Hindlimb muscle (tissue), 1 donor: ENCODE measurements around the gene MINK1. TPM values are rescaled to one million over a fixed set of nuclear protein-coding genes. Genes with fewer than 3 reads are reported as not detected.
A peak's percentile ranks its signal among the peaks of the same experiment; 100 is the strongest.
"Not testable (repeated sequence)": the region's sequence is repeated elsewhere in the genome, so short reads cannot be mapped to it uniquely, and the experiment has no call there.

ENCODE experiments used
- DNase-seq: peaks from one replicate; pipeline ENCODE4 v3.0.0-alpha.2; 2013
- polyA plus RNA-seq: library from polyadenylated mRNA; unstranded; fragments of 120-200 nt; gene quantifications from one replicate; pipeline ENCODE4 v1.2.1, GENCODE V29; 2013; ENCODE audit not compliant: insufficient read length

MINK1 gene
- polyA plus RNA-seq, 1 donor, result 28.3 TPM

- no peak for DNase-seq
These were observed 20.4 kb upstream of the MINK1 start for GRCh38 chr17:4812690-4813089.

DNA sequence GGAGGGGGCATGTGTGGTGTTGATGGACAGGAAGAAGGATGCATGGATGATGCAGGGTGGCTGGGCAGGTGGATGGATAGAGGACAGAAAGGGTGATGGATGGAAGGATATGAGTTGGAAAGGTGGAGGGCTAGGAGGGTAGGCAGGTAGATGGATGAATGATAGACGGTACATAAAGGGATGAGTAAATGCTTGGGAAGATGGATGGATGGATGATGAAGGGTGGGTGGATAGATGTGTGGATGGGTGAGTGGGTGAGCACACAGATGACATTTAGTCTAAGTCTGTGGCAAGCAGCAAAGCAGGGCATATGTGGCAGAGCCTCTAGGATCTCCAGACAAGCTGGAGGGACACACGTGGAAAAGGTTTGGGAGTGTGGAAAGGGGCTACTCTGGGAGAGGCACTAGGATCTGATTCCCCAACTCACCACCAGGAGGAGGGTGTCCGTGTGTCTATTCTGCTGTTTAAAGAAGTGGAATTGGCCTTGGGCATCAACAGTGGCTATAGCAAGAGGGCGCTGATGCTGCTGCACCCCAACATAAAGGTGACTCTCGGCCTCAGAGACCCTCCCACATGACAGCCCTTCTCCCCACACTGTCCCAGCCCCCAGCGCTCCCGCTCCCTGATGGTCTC, 18.0 kb upstream of the MINK1 start:
- no peak for DNase-seq

GRCh38 chr17:4816826-4817225, 16.3 kb upstream of the MINK1 start:
- no peak for DNase-seq

- DNase-seq, result no peak
These were observed 14.9 kb upstream of the MINK1 start for GRCh38 chr17:4818276-4818675.

GRCh38 chr17:4822835-4823234, 10.3 kb upstream of the MINK1 start:
- no peak for DNase-seq

DNA sequence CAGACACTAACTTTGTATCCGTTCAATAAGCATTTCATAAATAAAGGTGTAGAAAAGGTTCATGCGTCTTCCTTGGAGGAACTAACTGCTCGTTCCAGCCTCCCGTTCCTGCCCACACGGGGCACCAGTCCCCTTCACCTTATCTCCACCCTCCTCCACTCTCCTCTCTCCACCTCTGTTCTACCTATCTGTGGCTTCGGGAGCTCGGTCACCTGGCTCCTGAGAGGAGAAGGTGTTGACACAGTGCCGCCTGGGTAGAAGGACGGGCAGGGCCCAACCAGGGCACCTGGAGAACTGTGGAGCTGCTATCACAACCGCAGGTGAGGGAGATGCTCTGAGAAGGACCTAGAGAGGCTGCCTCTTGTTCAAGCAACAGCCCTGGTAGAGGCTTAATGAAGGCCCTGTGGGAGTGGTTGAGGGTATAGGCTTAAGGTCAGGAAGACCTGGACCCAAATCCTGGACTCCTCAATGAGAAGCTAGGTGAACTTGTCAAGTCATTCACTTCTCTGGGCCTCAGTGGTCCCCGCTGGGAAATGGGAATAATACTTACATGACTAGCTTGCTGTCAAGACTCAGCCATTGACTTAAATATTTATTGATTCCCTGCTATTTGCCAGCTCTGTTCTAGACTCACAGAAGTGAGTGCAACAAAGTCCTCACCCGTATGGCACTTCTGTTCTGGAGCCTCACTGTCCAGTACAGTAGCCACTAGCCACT, 9.6 kb upstream of the MINK1 start:
- DNase-seq, result no peak

GRCh38 chr17:4827399-4827798, 5.7 kb upstream of the MINK1 start:
- no peak for DNase-seq

GRCh38 chr17:4832829-4833177, 337 bp upstream of the MINK1 start:
- not testable (repeated sequence) for DNase-seq

GRCh38 chr17:4833941-4834680, 971 bp downstream of the MINK1 start:
- peak; percentile 43 for DNase-seq

DNA sequence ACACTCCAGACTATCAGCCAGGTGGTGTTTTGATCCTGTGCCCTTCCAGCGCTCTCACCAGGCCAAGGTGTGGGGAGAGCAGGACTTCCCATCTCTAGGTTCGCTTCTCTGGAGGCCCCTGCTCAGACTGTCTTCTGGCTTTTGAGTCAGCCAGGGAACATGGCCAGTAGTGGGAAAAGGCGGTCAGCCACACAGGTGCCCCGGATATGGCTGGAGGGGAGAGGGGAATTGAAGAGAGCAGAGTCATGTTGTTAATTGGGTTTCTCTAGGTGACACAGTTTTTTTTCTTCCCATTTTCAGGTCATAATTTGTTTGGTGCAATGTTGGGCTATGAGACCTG, 1.5 kb downstream of the MINK1 start:
- DNase-seq, result no peak

DNA sequence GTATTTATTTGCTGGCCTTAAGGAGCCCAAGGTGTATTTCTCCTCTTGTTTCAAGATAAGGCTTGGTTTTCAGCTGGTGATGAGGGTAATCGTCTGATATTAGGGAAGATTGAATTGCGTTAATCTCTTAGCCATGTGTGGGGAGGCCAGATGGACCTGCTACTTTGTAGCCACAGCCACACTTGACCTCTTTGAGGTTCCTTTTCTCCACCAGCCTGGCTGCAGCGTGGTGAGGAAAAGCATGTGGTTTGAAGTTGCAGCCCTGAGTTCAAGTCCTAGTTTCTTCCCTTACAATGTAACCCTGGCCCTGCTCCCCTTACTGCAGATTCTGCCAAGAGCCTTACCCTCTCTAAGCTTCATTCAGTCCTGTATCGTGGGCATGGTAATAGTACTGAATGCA, 3.1 kb downstream of the MINK1 start:
- DNase-seq, result no peak

- no peak for DNase-seq
These were observed 4.5 kb downstream of the MINK1 start for GRCh38 chr17:4837471-4838308.

GRCh38 chr17:4838309-4838785, 5.2 kb downstream of the MINK1 start:
- no peak for DNase-seq

DNA sequence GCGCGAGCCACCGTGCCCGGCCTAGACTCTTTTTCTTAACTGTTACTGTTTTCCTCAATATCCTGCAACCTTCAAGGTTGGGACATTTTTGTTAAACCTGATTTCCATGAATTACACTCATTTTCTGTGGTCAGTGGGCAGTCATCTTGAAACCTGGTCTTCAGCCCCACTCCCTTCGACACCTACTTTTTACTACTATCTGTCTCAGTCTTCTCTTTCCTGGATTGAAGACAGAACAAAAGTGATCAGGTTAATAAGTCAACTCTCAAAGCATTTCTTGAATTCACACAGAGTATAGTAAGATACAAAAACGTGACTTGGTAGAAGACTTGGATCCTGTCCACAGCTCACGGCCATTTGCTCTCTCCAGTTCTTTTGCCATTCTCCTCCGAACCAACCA, 6.1 kb downstream of the MINK1 start:
- no peak for DNase-seq

DNA sequence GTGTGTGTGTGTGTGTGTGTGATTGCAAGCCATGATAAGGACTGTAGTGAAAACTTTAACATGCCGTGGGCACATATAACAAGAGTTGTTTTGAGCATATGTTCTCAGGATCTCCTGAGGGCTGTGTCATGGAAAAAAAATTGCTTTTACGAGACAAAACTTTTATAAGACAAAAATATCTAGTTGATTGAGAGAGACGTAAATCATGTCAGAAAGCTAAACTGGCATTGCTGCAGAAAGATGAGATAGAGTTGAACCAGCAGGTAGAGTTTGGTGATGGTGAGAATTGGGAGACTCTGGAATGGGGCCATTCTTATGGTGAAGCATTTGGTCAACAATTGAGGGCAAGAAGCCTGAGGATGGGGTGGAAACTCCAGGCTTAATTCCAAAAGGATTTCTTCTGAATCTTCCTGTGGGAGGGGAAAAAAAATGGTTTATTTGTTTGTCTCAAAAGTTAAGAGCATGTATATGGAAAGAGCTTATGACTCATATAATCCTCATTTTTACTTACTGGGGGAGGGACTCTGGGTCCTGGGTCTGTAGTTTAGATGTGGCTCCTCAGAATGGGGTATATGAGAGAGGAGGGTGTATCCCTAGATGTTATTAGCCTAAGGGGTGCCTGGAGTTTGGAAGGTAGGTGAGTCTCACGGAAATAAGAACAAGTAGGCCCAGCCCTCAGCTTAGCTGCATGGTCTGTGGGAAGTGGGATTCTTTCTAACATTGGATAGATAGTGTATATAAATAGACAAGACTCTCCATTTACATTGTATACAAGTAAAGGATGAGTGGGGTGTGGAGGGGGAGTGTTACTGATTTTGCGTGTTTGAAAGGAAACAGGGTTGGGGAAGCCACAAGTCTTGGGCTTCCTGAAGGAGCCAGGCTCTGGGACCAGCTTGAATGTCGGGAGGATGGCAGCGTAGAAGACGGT, 7.1 kb downstream of the MINK1 start:
- no peak for DNase-seq

DNA sequence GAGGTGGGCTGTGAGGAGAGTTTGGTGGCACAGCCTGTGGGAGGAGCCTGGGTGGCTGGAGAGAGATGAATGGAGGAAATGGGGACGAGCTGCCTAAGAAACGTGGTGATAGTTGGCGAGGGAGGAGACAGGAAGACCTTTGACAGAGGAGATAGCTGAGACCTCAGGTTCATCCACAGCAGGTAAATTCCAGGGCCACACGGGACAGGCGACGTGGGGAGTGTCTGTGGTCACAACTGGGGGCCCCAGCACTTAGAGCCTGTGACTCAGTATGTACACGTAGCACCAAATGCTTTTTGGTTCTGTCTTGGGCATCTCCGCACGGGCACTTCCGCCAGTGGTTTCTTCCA, 7.7 kb downstream of the MINK1 start:
- no peak for DNase-seq

- DNase-seq, result no peak
These were observed 9.2 kb downstream of the MINK1 start for GRCh38 chr17:4842376-4842775.

- DNase-seq, result no peak
These were observed 10.3 kb downstream of the MINK1 start for GRCh38 chr17:4843321-4844000.

GRCh38 chr17:4845118-4845517, 12.0 kb downstream of the MINK1 start:
- no peak for DNase-seq

DNA sequence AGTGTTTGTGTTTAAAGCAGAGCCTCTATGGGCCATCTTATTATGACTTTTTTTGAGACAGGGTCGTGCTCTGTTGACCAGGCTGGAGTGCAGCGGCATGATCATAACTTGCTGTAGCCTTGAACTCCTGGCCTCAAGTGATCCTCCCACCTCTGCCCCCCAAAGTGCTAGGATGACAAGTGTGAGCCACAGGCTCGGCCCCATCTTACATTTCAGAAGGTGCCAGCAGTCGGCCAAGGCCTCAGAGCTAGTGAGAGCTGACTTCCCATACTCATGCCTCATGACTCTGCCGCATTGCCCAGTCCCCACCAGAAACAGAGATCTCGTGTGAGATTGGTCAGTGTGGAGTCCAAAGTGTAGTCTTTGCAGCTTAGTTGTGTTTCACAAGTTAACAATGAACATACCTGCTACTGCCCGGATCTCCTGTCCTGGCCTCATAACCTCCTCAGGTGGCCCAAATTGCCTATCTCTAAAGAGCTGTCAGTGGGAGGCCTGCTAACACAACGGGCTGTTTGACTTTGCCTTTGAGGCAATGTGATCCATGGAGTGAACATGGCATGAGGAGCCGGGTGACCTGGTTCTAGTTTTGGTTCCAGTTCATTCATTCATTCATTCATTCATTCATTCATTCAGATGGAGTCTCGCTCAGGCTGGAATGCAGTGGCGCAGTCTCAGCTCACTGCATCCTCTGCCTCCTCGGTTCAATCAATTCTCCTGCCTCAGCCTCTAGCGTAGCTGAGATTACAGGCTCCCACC, 13.7 kb downstream of the MINK1 start:
- DNase-seq, result no peak
